Loucy (cell line): Measurements from ENCODE around the gene SPACA5B.
"Not testable (repeated sequence)": the region's sequence is repeated elsewhere in the genome, so short reads cannot be mapped to it uniquely, and the experiment has no call there.

ENCODE experiments used
- EZH2phosphoT487 ChIP-seq: fragments of 200-600 bp; IDR thresholded peaks from 2 replicates; pipeline ENCODE4 v1.6.1; 2018; ENCODE audit warnings: antibody characterized with exemption, mild to moderate bottlenecking, moderate library complexity, borderline replicate concordance
- TF ChIP-seq, protein P1 (sequence below): fragments of 200-600 bp; sonication (generic); conservative IDR thresholded peaks from 2 replicates; pipeline ENCODE4 v1.5.1; 2014; ENCODE audit warnings: mild to moderate bottlenecking, antibody characterized with exemption, low read length

DNA sequence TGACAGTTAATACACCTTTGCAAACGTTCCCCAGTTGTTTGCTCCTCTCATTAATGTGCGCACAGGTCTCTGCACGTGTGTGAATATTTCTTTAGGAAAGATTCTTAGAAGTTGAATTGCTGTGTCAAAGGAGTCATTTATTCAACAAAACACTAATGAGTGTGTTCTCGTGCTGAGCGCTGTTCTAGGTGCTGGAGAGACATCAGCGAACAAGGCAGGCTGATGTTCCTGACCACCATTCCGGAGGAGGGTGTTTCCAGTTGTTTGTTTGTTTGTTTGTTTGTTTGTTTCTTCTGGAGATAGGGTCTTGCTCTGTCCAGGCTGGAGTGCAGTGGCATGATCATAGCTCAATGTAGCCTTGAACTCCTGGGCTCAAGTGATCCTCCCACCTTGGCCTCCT lies 35.9 kb downstream of the SPACA5B start:
- TF ChIP-seq, protein P1, sequence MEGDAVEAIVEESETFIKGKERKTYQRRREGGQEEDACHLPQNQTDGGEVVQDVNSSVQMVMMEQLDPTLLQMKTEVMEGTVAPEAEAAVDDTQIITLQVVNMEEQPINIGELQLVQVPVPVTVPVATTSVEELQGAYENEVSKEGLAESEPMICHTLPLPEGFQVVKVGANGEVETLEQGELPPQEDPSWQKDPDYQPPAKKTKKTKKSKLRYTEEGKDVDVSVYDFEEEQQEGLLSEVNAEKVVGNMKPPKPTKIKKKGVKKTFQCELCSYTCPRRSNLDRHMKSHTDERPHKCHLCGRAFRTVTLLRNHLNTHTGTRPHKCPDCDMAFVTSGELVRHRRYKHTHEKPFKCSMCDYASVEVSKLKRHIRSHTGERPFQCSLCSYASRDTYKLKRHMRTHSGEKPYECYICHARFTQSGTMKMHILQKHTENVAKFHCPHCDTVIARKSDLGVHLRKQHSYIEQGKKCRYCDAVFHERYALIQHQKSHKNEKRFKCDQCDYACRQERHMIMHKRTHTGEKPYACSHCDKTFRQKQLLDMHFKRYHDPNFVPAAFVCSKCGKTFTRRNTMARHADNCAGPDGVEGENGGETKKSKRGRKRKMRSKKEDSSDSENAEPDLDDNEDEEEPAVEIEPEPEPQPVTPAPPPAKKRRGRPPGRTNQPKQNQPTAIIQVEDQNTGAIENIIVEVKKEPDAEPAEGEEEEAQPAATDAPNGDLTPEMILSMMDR = not testable (repeated sequence)
- not testable (repeated sequence) for TF ChIP-seq EZH2phosphoT487
